ENCODE results near the gene C17orf75. TPM values are rescaled to one million over a fixed set of nuclear protein-coding genes. Genes with fewer than 3 reads are reported as not detected.

The C17orf75 gene
- total and polyA plus RNA-seq, 2 donors (not counting 1 experiment from before 2014, with no cell fraction given): 11.3 to 24.5 TPM

GRCh38 chr17:32356750-32357149 is 14.8 kb upstream of the C17orf75 start:
- H4K20me1 ChIP-seq (ENCODE audit: control insufficient read depth, insufficient read depth, low read length, poor library complexity, severe bottlenecking): peaks cover 85% of the 10 kb centered on the region
- Mint-ChIP-seq H3K9me3 (ENCODE audit: insufficient read depth) (no peaks in the 10 kb centered on the region), H3K4me3 (no peak overlapping the region), H3K27ac (no peak overlapping the region), H3K4me1 (peaks cover 38% of the 10 kb centered on the region), H3K27me3 (no peaks in the 10 kb centered on the region)
- peaks cover 4 to 81% of the 10 kb centered on the region in 2 experiments for H3K36me3 ChIP-seq (replicated peaks in 1 of 2; ENCODE audit: control extremely low read depth in 1 of 2, control insufficient read depth in 1 of 2, extremely low read depth in 1 of 2, insufficient read depth in 2 of 2, low read length in 1 of 2)
- 100% methylated on average over 4 of the region's 5 CpGs for WGBS (ENCODE audit: insufficient coverage)
- H3K9ac ChIP-seq (ENCODE audit: low read length): no peak overlapping the region
- H3K4me2 ChIP-seq (replicated peaks; ENCODE audit: low read depth, low read length, poor library complexity, severe bottlenecking): no peak overlapping the region
- intact Hi-C loops (cut with micrococcal nuclease): loop anchor here (10.0 kb wide), 1 partner anchor 518 kb away; the partner anchor contains the start of gene MYO1D
- H3K27ac ChIP-seq (ENCODE audit: low read length in 2 of 2): no peak overlapping the region
- POLR2A ChIA-PET: no interaction called here
- CTCF ChIA-PET: no interaction called here
- TF ChIP-seq EZH2 (IDR thresholded peaks at IDR 0.05; ENCODE audit: borderline replicate concordance, insufficient read depth, low read depth, low read length, poor library complexity, severe bottlenecking) (no peak), CTCF (IDR thresholded peaks at IDR 0.05) (no peak)
- ATAC-seq (ENCODE audit: low read depth) (no peak), DNase-seq (no peak)
- no peak overlapping the region for H3K4me3 ChIP-seq (ENCODE audit: control extremely low read depth in 1 of 5, extremely low read depth in 1 of 5, insufficient read depth in 1 of 5, low read depth in 2 of 5, low read length in 4 of 5)
- peaks cover 24 to 32% of the 10 kb centered on the region in 2 donors for H3K4me1 ChIP-seq (ENCODE audit: control insufficient read depth in 2 of 2, insufficient read depth in 2 of 2, low read length in 2 of 2)
- H2AFZ ChIP-seq (ENCODE audit: insufficient read depth, low read depth, low read length, poor library complexity, severe bottlenecking): no peak overlapping the region
- no peaks in the 10 kb centered on the region for H3K27me3 ChIP-seq (replicated peaks in 1 of 4; ENCODE audit: control extremely low read depth in 1 of 4, control insufficient read depth in 3 of 4, insufficient read depth in 4 of 4, low read length in 3 of 4)
- peaks cover 95% of the 10 kb centered on the region for H3K79me2 ChIP-seq (ENCODE audit: control insufficient read depth, insufficient read depth, low read length)
- no peaks in the 10 kb centered on the region for H3K9me3 ChIP-seq (ENCODE audit: control extremely low read depth in 1 of 3, control insufficient read depth in 2 of 3, insufficient read depth in 1 of 3, low read length in 2 of 3)

- Histone ChIP-seq H3K9ac (ENCODE audit: low read length) (no peak overlapping the region), H3K27me3 (replicated peaks in 1 of 4; ENCODE audit: control extremely low read depth in 1 of 4, control insufficient read depth in 3 of 4, insufficient read depth in 4 of 4, low read length in 3 of 4) (no peaks in the 10 kb centered on the region), H3K79me2 (ENCODE audit: control insufficient read depth, insufficient read depth, low read length) (peaks cover 96% of the 10 kb centered on the region), H4K20me1 (ENCODE audit: control insufficient read depth, insufficient read depth, low read length, poor library complexity, severe bottlenecking) (peaks cover 87% of the 10 kb centered on the region), H3K36me3 (replicated peaks in 1 of 2; ENCODE audit: control extremely low read depth in 1 of 2, control insufficient read depth in 1 of 2, extremely low read depth in 1 of 2, insufficient read depth in 2 of 2, low read length in 1 of 2) (peaks cover 4 to 78% of the 10 kb centered on the region in 2 experiments), H2AFZ (ENCODE audit: insufficient read depth, low read depth, low read length, poor library complexity, severe bottlenecking) (no peak overlapping the region), H3K27ac (ENCODE audit: low read length in 2 of 2) (no peak overlapping the region), H3K9me3 (ENCODE audit: control extremely low read depth in 1 of 3, control insufficient read depth in 2 of 3, insufficient read depth in 1 of 3, low read length in 2 of 3) (no peaks in the 10 kb centered on the region), H3K4me2 (replicated peaks; ENCODE audit: low read depth, low read length, poor library complexity, severe bottlenecking) (no peak overlapping the region), H3K4me1 (ENCODE audit: control insufficient read depth in 2 of 2, insufficient read depth in 2 of 2, low read length in 2 of 2) (peaks cover 28 to 34% of the 10 kb centered on the region in 2 donors), H3K4me3 (ENCODE audit: control extremely low read depth in 1 of 5, extremely low read depth in 1 of 5, insufficient read depth in 1 of 5, low read depth in 2 of 5, low read length in 4 of 5) (no peak overlapping the region)
- CTCF ChIA-PET: no interaction called here
- no peak overlapping the region for H3K4me3 Mint-ChIP-seq
- no CpG with 5 or more reads among the region's 3 CpGs for WGBS (ENCODE audit: insufficient coverage)
- TF ChIP-seq CTCF (IDR thresholded peaks at IDR 0.05) (no peak), EZH2 (IDR thresholded peaks at IDR 0.05; ENCODE audit: borderline replicate concordance, insufficient read depth, low read depth, low read length, poor library complexity, severe bottlenecking) (no peak)
- no peaks in the 10 kb centered on the region for H3K9me3 Mint-ChIP-seq (ENCODE audit: insufficient read depth)
- ATAC-seq (ENCODE audit: low read depth) (no peak), DNase-seq (no peak)
- peaks cover 42% of the 10 kb centered on the region for H3K4me1 Mint-ChIP-seq
- no peak overlapping the region for H3K27ac Mint-ChIP-seq
- H3K27me3 Mint-ChIP-seq: no peaks in the 10 kb centered on the region
- POLR2A ChIA-PET: no interaction called here
- intact Hi-C loops (cut with micrococcal nuclease): loop anchor here (10.0 kb wide), 1 partner anchor 518 kb away; the partner anchor contains the start of gene MYO1D
These were observed 14.4 kb upstream of the C17orf75 start for GRCh38 chr17:32356378-32356743.
